K562 treated with DMSO at 1 percent for 12 hours (cell line): ENCODE results near the gene ARMC9. TPM values are rescaled to one million over a fixed set of nuclear protein-coding genes. Genes with fewer than 3 reads are reported as not detected.

Experiments used
- total RNA-seq: library from RNA; unstranded; fragments of 300-600 nt; gene quantifications from 2 replicates; pipeline ENCODE4 v1.2.3, GENCODE V29; 2022; ENCODE audit not compliant: insufficient read depth

Gene ARMC9
- total RNA-seq = 2.2 and 5.1 TPM in 2 replicates

DNA sequence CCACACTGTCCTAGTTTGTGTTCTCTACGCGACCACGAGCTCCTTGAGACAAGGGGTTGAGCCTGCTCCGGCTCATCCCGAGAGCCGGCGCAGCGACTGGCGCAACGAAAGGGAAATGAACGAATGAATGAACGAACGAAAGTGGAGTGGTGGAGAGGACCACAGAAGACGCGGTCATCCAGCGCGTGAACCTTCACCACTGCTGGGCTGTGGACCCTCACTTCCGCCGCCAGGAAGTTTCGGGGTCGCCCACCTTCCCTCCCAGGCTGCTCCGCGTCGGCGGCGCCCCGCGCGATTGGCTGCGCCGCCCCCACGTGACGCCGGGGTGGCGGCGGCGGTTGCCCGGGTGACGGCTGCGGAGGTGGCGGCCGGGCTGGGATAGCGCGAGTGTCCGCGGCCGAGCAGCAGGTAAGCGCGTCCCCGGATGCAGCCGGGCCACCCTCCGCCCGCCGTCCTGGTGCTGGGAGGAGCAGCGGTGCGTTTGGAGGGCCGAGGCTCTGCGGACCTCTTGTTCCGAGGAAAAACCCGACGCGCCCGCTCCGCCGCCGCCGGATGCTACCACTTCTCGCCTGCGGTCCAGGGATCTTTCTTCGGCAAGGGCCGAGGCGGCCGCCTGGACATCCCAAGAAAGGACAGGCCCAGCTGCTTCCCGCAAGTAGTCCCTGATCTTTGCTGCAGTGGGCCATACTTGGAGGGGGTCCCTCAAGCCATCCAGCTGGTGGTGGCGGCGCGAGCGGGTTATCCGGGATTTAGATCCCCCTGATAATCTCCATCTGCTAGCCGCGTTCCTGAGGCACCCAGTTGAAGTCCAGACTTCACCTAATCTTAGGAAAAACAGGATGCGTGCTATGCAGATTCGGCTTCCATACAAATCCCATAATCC is at the start of gene ARMC9:
Gene ARMC9, plus strand, starts transcription at position 341 of the 883 bp plus-strand sequence. CDS start 7,608 bp downstream, outside the sequence.

DNA sequence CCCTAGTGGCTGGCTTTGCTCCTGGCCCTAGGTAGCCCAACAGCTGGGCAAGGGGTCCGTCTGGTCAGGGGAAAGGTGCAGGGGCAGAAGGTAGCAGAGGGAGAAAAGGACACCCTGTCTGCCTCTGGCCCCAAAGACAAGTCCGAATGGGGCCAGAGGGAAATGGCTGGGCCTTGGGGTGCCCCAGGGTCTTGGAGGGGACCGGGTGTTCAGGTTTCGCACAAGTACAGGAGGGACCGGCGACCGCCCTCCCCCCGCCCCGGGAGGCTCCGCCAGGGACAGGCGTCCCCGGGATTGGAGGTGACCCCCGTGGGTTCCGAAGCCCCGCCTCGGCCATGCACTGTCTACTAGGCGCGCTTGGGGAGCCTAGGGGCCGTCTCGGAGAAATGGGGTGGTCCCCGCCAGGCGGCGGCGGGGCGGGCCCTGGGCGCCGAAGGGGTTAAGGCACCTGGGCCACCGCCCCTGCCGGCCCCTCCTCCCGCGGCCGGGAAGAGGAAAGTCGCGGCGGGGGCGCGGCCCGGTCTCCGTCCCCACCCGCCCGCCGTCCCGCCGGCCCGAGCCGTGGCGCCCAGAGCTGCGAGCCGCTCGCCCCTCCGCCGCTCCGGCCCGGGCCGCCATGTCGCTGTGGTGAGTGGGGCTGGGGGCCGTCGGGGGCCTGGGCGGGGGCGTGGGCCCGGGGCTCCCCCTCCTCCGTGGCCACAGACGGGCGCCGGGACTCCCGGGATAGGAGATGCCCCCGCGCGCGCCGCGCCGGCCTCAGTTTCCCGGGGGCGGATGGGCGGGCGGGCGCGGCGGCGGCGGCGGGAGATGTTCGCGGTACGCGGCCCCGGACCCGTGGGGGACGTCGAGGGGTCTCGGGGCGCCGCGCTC is 197.0 kb downstream of the ARMC9 start, which contains the start of gene B3GNT7:
Gene B3GNT7, plus strand, starts transcription at position 523 of the 870 bp plus-strand sequence. Its CDS starts 94 bp downstream, at position 617.

Other genes starting within 250 kb of the ARMC9 start
- not detected in 2 replicates for gene SPATA3, start 202.5 kb upstream of the ARMC9 start, total RNA-seq
- gene C2orf72, start 161.1 kb upstream of the ARMC9 start, total RNA-seq = not detected in 2 replicates
- 60.4 and 77.8 TPM in 2 replicates for gene PSMD1, start 141.8 kb upstream of the ARMC9 start, total RNA-seq
- gene HTR2B, start 73.6 kb upstream of the ARMC9 start, total RNA-seq = not detected in 2 replicates
- not detected in 2 replicates for gene B3GNT7, start 197.1 kb downstream of the ARMC9 start, total RNA-seq